HG03045 (cell line): Measurements from ENCODE around the gene ELF1.

Experiments used
- ATAC-seq: cut with Tn5 transposase; IDR thresholded peaks from one replicate; pipeline ENCODE4 v1.9.1; 2021; ENCODE audit warnings: mild to moderate bottlenecking, moderate library complexity; ENCODE audit not compliant: unreplicated experiment

ELF1 gene

GRCh38 chr13:41007744-41008128, 11.4 kb downstream of the ELF1 start:
- ATAC-seq: no peak

DNA sequence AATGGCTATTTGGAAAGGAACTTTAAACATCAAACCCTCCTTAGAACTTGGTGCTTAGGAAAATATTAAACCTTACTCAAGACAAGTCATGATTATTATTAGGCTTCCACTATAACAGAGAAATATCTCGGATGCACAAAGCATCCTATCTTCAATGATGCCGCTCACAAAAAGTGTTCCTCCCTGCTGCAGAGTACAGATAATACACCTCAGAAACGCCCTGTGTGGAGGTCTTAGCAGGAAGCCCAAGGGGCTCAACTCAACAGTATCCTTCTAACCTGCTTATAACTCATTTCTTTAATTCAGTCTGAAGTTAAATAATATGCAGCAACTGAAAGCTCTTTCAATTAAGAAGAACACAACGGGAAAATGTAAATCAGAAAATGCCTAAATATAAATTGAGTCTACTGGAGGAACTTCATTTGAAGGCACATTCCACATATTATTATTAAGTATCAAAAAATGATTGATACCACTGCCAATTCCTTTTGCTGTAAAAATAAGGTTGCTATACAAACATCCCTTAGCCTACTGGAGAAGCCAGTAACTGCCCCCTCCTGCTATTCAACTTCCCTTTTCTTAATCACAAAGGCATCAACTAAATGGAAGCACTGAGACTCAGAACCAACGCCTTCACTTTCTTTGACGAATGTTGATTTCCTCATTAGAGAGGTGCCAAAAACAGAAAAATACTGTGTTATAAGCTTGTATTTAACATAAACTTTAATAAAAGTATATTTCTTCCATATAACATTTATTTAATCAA, 12.0 kb downstream of the ELF1 start:
- ATAC-seq: no peak

DNA sequence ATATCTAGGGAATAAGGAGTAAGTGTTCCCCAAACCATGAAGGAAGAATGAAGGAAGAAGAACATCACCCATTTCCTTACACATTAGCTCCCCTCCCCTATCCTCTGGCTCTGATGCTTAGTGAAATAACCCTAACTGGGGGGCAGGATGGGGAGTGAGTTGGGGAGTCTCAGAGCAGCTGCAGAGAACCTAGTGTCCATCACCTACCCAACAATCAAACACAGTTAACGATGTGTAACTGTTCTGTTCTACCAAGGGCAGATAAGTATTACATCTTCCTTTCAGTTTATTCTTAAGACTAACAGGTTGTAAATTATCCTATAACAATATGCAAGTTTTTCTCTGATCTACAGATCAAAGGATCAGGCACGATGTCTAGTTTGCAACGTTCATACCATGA, 12.8 kb downstream of the ELF1 start:
- ATAC-seq: no peak

DNA sequence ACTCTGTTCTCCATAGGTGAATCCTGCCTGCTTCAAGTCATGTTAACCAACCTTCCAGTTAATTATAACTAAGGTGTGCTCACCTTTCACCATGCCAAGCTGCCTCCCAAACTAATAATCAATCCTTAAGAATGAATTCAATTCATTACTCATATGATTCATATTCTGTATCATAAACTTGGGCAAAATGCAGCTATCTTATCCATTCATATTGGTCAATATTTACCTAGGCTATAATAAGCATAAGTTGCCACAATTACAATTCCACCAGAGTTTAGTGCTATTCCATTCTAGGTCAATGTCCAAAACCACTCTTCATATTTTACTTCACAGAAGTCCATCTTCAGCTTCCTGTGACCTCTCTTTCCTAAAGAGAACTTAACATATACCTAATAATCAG, 13.4 kb downstream of the ELF1 start:
- ATAC-seq: no peak

GRCh38 chr13:41004875-41005693, 14.0 kb downstream of the ELF1 start:
- peak; percentile 55 for ATAC-seq

DNA sequence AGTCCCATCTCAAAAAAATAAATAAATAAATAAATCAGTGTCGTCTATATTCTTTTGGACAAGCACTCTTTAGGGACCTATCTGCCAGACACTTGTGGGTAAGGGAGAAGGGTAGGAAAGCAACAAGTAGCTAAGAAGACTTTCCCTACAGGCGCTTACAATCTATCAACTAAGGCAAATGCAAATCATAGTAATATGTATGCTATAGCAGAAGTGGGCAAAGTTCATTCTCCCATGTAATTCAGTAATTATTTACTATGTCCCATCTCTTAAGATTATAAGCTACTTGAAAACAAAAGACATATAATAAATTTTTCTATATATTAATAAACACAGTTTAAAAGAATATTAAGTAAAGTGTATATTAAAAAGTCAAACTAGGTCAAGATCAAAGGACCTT, 16.5 kb downstream of the ELF1 start:
- ATAC-seq: no peak

- no peak for ATAC-seq
Measured at GRCh38 chr13:41001695-41002094, 17.4 kb downstream of the ELF1 start.

- no peak for ATAC-seq
Measured at GRCh38 chr13:40999416-40999815, 19.7 kb downstream of the ELF1 start.

GRCh38 chr13:40996426-40997092, 22.6 kb downstream of the ELF1 start:
- no peak for ATAC-seq

- ATAC-seq: no peak
Measured at GRCh38 chr13:40995997-40996396, 23.1 kb downstream of the ELF1 start.

DNA sequence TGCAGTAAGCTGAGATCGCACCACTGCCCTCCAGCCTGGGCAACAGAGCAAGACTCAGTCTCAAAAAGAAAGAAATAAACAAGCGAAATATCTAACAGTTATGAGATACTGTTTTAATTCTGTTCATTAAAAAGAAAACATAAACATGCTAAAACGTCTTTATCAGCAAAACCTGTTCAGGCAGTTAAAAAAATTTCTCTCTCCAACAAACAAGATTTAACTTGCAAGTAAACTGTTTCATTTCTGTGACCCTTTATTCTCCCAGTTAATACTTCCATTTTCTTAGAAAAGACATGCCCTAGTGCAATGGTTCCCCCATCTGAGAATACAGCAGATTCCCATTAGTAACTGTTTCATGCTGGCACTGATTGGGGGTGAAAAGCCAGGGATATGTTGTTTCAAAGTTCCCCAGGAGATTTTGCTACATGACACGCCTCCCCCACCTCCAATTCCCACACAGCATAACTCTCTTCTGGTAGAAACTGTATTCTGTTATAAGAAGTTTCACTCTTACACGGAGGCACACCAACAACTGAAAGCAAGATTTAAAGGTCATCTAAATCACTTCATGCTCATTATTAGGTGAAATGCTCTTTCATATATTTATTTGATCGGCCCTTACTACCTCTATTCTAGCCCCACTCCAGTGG, 24.4 kb downstream of the ELF1 start:
- peak; percentile 68 for ATAC-seq

DNA sequence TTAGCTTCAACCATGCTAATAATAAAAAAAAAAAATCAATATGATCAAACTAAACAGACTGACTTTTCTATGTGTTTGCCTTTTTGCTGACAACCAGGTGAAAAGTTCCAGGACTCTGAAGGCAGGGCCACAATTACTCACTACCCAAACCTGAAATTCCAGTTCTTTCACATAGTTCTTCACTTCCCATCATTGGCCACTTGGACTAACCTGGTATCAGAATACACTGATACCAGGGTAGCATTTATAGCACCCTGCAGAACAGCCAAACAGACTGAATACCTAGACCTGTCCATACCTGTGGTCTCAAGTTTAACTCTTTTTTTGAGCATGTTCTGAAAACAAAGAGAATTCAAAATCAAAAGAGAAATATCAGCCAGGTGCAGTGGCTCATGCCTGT, 25.1 kb downstream of the ELF1 start:
- no peak for ATAC-seq

DNA sequence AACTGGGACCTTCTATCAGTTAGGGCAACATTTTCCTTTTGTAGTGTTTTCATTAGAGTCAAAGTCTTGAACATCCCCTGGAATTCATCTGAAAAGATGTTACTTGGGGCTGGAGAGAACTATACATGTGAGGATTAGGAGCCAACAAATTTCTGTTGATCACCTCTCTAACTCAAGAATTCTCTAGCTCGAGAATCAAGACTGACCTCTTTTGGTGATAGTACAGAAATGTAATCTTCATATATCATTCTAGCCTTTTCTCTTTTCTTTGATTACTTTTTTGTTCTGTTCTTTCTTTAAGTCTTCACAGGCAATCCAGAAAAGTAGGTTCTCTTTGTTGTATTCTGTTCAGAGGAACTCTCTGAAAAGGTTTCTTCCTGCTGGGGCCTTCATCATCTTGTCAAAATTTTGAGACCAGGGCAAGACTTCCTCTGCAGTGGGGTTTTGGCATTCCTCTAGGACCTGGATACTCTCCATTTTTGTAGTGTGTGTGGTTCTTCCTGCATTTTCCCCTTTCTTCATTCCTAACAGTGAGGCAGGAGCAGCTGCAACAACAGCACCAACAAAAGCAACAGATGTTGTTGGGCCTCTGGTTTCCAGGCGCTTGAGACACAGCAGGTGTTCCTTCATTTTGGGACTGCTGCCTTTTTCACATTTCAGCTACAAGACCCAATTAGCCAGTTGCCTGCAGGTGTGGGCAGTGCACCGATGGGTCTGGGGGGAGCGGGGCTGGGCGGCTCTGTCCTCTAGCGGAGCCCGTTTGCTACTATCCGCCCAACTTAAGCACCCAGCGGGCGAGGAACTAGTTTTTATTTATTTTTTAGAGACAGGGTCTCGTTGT, 26.2 kb downstream of the ELF1 start:
- ATAC-seq: no peak

GRCh38 chr13:40987606-40988280, 31.4 kb downstream of the ELF1 start:
- ATAC-seq: no peak

- no peak for ATAC-seq
Measured at GRCh38 chr13:40986101-40986856, 32.8 kb downstream of the ELF1 start.

DNA sequence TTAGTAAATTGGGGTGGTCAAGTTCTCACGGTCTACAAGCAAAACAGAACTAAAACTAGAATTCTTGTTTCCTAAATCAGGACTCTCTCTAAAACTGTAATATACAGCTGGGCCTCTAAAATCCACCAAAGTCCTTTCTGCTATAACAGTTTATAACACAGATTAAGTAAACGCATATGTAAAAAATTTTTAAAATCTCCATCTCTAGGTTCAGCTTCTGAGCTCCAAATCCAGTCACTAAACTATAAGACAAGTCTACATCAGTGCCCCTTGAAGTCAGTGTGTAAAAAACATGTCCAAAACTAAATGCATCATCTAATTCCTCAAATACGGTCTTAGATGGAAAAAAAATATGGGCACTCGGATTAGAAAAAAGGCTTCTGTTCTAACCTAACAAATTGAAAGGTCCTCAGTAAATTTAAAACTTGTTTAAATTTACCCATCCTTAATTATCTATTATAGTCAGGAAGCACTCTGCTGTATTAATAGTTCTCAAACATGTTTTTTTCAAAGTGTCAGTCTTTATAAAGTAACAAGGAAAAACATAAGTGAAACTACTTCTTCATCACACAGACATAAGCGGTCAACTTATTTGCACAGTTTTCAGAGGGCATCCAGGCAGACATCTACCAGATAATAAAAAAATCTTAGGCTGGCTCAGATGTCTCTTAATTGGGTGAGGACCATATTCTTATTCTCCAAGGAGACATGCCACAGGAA, 33.6 kb downstream of the ELF1 start:
- no peak for ATAC-seq

- peak; percentile 56 for ATAC-seq
Measured at GRCh38 chr13:40984668-40985366, 34.3 kb downstream of the ELF1 start.
